H9 (cell line): Measurements from ENCODE around the gene RALGDS. TPM values are rescaled to one million over a fixed set of nuclear protein-coding genes. Genes with fewer than 3 reads are reported as not detected.
A peak's percentile ranks its signal among the peaks of the same experiment; 100 is the strongest.

ENCODE experiments used
- DNase-seq: peaks from one replicate; pipeline ENCODE4 v3.0.0-alpha.2; 2017
- H2AFZ ChIP-seq: one replicate; pipeline ENCODE4 v1.6.1; 2013; ENCODE audit warnings: mild to moderate bottlenecking, low read length, control low read depth, moderate library complexity
- H2AK5ac ChIP-seq: 2 replicates; pipeline ENCODE4 v1.6.1; 2013; ENCODE audit warnings: low read length, control low read depth, mixed read lengths; ENCODE audit not compliant: insufficient read length
- H2BK120ac ChIP-seq: one replicate; pipeline ENCODE4 v1.6.1; 2013; ENCODE audit warnings: low read depth, mild to moderate bottlenecking, low read length, control low read depth, inconsistent platforms; ENCODE audit not compliant: poor library complexity, severe bottlenecking
- H2BK12ac ChIP-seq: 2 replicates; pipeline ENCODE4 v1.6.1; 2013; ENCODE audit warnings: low read length, control low read depth, mixed read lengths, low read depth; ENCODE audit not compliant: insufficient read length
- H2BK15ac ChIP-seq: 2 replicates; pipeline ENCODE4 v1.6.1; 2013; ENCODE audit warnings: low read depth, low read length, control low read depth
- H2BK20ac ChIP-seq: one replicate; pipeline ENCODE4 v1.6.1; 2013; ENCODE audit warnings: low read depth, mild to moderate bottlenecking, low read length, control low read depth, inconsistent platforms; ENCODE audit not compliant: poor library complexity, severe bottlenecking
- H2BK5ac ChIP-seq: 2 replicates; pipeline ENCODE4 v1.6.1; 2013; ENCODE audit warnings: low read length, control low read depth, mixed read lengths; ENCODE audit not compliant: insufficient read length
- H3K14ac ChIP-seq: 2 replicates; pipeline ENCODE4 v1.6.1; 2013; ENCODE audit warnings: low read length, control low read depth; ENCODE audit not compliant: insufficient read depth
- H3K18ac ChIP-seq: 2 replicates; pipeline ENCODE4 v1.6.1; 2013; ENCODE audit warnings: low read depth, mild to moderate bottlenecking, mixed read lengths, low read length, control low read depth; ENCODE audit not compliant: insufficient read length
- H3K23ac ChIP-seq: 2 replicates; pipeline ENCODE4 v1.6.1; 2013; ENCODE audit warnings: low read length, control low read depth, mixed read lengths, low read depth; ENCODE audit not compliant: insufficient read length
- H3K23me2 ChIP-seq: 2 replicates; pipeline ENCODE4 v1.6.1; 2013; ENCODE audit warnings: low read depth, mild to moderate bottlenecking, mixed read lengths, low read length, control low read depth; ENCODE audit not compliant: insufficient read length, poor library complexity, severe bottlenecking
- H3K27ac ChIP-seq: 2 replicates; pipeline ENCODE4 v1.5.1; 2013; ENCODE audit warnings: low read length, control low read depth, mixed read lengths, low read depth; ENCODE audit not compliant: insufficient read length
- H3K27me3 ChIP-seq: 2 replicates; pipeline ENCODE4 v1.6.1; 2013; ENCODE audit warnings: low read length, control low read depth, inconsistent platforms; ENCODE audit not compliant: insufficient read depth
- H3K4ac ChIP-seq: 2 replicates; pipeline ENCODE4 v1.6.1; 2013; ENCODE audit warnings: low read depth, mild to moderate bottlenecking, control low read depth, inconsistent platforms, low read length, moderate library complexity
- H3K4me1 ChIP-seq: 2 replicates; pipeline ENCODE4 v1.6.1; 2013; ENCODE audit warnings: low read length, control low read depth, inconsistent platforms; ENCODE audit not compliant: insufficient read depth
- H3K4me2 ChIP-seq: 2 replicates; pipeline ENCODE4 v1.6.1; 2013; ENCODE audit warnings: low read length, control low read depth, mixed read lengths; ENCODE audit not compliant: insufficient read length, insufficient read depth
- H3K56ac ChIP-seq: 2 replicates; pipeline ENCODE4 v1.6.1; 2013; ENCODE audit warnings: low read depth, mild to moderate bottlenecking, mixed read lengths, low read length, control low read depth; ENCODE audit not compliant: insufficient read length
- H3K79me1 ChIP-seq: 2 replicates; pipeline ENCODE4 v1.6.1; 2013; ENCODE audit warnings: low read depth, mild to moderate bottlenecking, moderate library complexity, low read length, control low read depth, inconsistent platforms; ENCODE audit not compliant: insufficient read depth, poor library complexity, severe bottlenecking
- H3K79me2 ChIP-seq: 2 replicates; pipeline ENCODE4 v1.6.1; 2013; ENCODE audit warnings: low read length, control low read depth, inconsistent platforms; ENCODE audit not compliant: insufficient read depth
- H3K9ac ChIP-seq: 2 replicates; pipeline ENCODE4 v1.6.1; 2013; ENCODE audit warnings: low read length, control low read depth, mixed read lengths; ENCODE audit not compliant: insufficient read length; ENCODE audit errors: extremely low read depth
- H3K9me3 ChIP-seq: one replicate; pipeline ENCODE4 v1.6.1; 2013; ENCODE audit warnings: low read depth, low read length, inconsistent platforms; ENCODE audit not compliant: control insufficient read depth
- H3T11ph ChIP-seq: one replicate; pipeline ENCODE4 v1.6.1; 2013; ENCODE audit warnings: mild to moderate bottlenecking, low read length, control low read depth, inconsistent platforms
- H4K20me1 ChIP-seq: one replicate; pipeline ENCODE4 v1.6.1; 2013; ENCODE audit not compliant: control insufficient read depth, insufficient read length, insufficient read depth
- H4K5ac ChIP-seq: 2 replicates; pipeline ENCODE4 v1.6.1; 2013; ENCODE audit warnings: low read depth, mild to moderate bottlenecking, mixed read lengths, low read length, control low read depth; ENCODE audit not compliant: insufficient read length
- H4K8ac ChIP-seq: replicated peaks from 2 replicates; pipeline ENCODE4 v1.6.1; 2013; ENCODE audit warnings: low read length, control low read depth, mixed read lengths, low read depth; ENCODE audit not compliant: insufficient read length
- H4K91ac ChIP-seq: 2 replicates; pipeline ENCODE4 v1.6.1; 2013; ENCODE audit warnings: low read depth, mild to moderate bottlenecking, moderate library complexity, mixed read lengths, low read length, control low read depth; ENCODE audit not compliant: insufficient read length
- H3K27ac Mint-ChIP-seq, 3 experiments: 2 replicates in 2 of 3; 3 replicates in 1 of 3; pipeline ENCODE4 v1.8.0; 2020 to 2021; ENCODE audit warnings: mixed read lengths in 3 of 3, mild to moderate bottlenecking in 1 of 3, moderate library complexity in 1 of 3
- H3K27me3 Mint-ChIP-seq: 2 replicates; pipeline ENCODE4 v1.8.0; 2021; ENCODE audit warnings: low read depth, mild to moderate bottlenecking, moderate library complexity, mixed read lengths
- H3K36me3 Mint-ChIP-seq, 3 experiments: 2 replicates in 2 of 3; 3 replicates in 1 of 3; pipeline ENCODE4 v1.8.0; 2020 to 2021; ENCODE audit warnings: low read depth in 3 of 3, mixed read lengths in 3 of 3; ENCODE audit not compliant: insufficient read depth in 1 of 3
- H3K4me1 Mint-ChIP-seq, 2 experiments: 2 replicates each; pipeline ENCODE4 v1.8.0; 2020; ENCODE audit warnings: mixed read lengths in 2 of 2
- H3K4me3 Mint-ChIP-seq, 2 experiments: 2 replicates in 1 of 2; 3 replicates in 1 of 2; pipeline ENCODE4 v1.8.0; 2020 to 2021; ENCODE audit warnings: mild to moderate bottlenecking in 2 of 2, mixed read lengths in 2 of 2, moderate library complexity in 1 of 2
- H3K9me3 Mint-ChIP-seq, 2 experiments: 2 replicates in 1 of 2; 3 replicates in 1 of 2; pipeline ENCODE4 v1.8.0; 2020; ENCODE audit warnings: mild to moderate bottlenecking in 2 of 2, mixed read lengths in 2 of 2, moderate library complexity in 1 of 2
- CTCF ChIP-seq: fragments of 200-600 bp; sonication (generic); conservative IDR thresholded peaks from 3 replicates; pipeline ENCODE4 v1.8.0; 2021; ENCODE audit warnings: antibody characterized with exemption, mild to moderate bottlenecking
- WGBS: extraction: QIAGEN DNeasy Blood & Tissue Kit; methylation state at CpG from one replicate; pipeline ENCODE4 v1.1.7; 2013; ENCODE audit warnings: missing lambda C conversion rate, low lambda C conversion rate, mixed read lengths; ENCODE audit not compliant: insufficient read length; ENCODE audit errors: extremely low coverage; 5-methylcytosine and 5-hydroxymethylcytosine counted together
- total RNA-seq: library from RNA; stranded (reverse); gene quantifications from 2 replicates; pipeline ENCODE4 v1.2.1, GENCODE V29; 2021

Gene RALGDS
- total RNA-seq, 1 experiment from 2014 or later = 21.3 TPM

- H2AK5ac ChIP-seq = no peak overlapping the region
- no peak overlapping the region for H4K91ac ChIP-seq
- no peak overlapping the region for H4K5ac ChIP-seq
- H3T11ph ChIP-seq = no peak overlapping the region
- Mint-ChIP-seq H3K4me1 (peaks cover 7 to 18% of the 10 kb centered on the region in 2 experiments; a peak in 3 of 4 replicates), H3K4me3 (no peak overlapping the region), H3K36me3 (no peaks in the 10 kb centered on the region), H3K27ac (peak overlapping the region in 2 of 3 experiments; percentile 17 to 33; a peak in 3 of 7 replicates), H3K9me3 (no peaks in the 10 kb centered on the region), H3K27me3 (peaks cover 1% of the 10 kb centered on the region; the same call in 1 of the 2 replicates)
- H3K4me2 ChIP-seq = no peak overlapping the region
- no peak overlapping the region for H3K4ac ChIP-seq
- H2BK120ac ChIP-seq = no peak overlapping the region
- no peak overlapping the region for H3K18ac ChIP-seq
- H3K9ac ChIP-seq = no peak overlapping the region
- no peak overlapping the region for H3K56ac ChIP-seq
- H4K20me1 ChIP-seq = no peaks in the 10 kb centered on the region
- no peaks in the 10 kb centered on the region for H3K79me1 ChIP-seq
- peaks cover 3% of the 10 kb centered on the region for H3K23me2 ChIP-seq
- no peaks in the 10 kb centered on the region for H3K79me2 ChIP-seq
- H3K23ac ChIP-seq = no peak overlapping the region
- TF ChIP-seq CTCF = no peak
- no peak overlapping the region for H2BK15ac ChIP-seq
- H2BK20ac ChIP-seq = no peak overlapping the region
- H3K27me3 ChIP-seq = no peaks in the 10 kb centered on the region
- H3K9me3 ChIP-seq = no peaks in the 10 kb centered on the region
- WGBS = no CpG with 5 or more reads among the region's 16 CpGs
- no peak overlapping the region for H2AFZ ChIP-seq
- H4K8ac ChIP-seq = no peak overlapping the region
- no peaks in the 10 kb centered on the region for H3K4me1 ChIP-seq
- no peak overlapping the region for H3K27ac ChIP-seq
- no peak overlapping the region; the same call in 1 of the 2 replicates for H3K14ac ChIP-seq
- DNase-seq = no peak
- H2BK5ac ChIP-seq = no peak overlapping the region
- H2BK12ac ChIP-seq = no peak overlapping the region
Measured at GRCh38 chr9:133137451-133138231, 16.6 kb upstream of the RALGDS start.
